Measurements from ENCODE around the gene GSTT2B. TPM values are rescaled to one million over a fixed set of nuclear protein-coding genes. Genes with fewer than 3 reads are reported as not detected.
"Not testable (repeated sequence)": the region's sequence is repeated elsewhere in the genome, so short reads cannot be mapped to it uniquely, and the experiment has no call there.

Gene GSTT2B
- total RNA-seq, 1 donor from 2014 or later, result not detected

GRCh38 chr22:23925020-23925606 lies 35.9 kb downstream of the GSTT2B start:
- Mint-ChIP-seq H3K27ac (no peak overlapping the region), H3K4me3 (no peak overlapping the region), H3K36me3 (peaks cover 55% of the 10 kb centered on the region), H3K9me3 (peaks cover 2% of the 10 kb centered on the region), H3K4me1 (no peaks in the 10 kb centered on the region), H3K27me3 (ENCODE audit: insufficient read depth, low read depth) (peaks cover 3% of the 10 kb centered on the region)
- Histone ChIP-seq H4K20me1 (ENCODE audit: low read depth) (no peaks in the 10 kb centered on the region), H3K9me3 (ENCODE audit: low read depth) (no peaks in the 10 kb centered on the region), H3K36me3 (no peaks in the 10 kb centered on the region), H3K4me1 (no peaks in the 10 kb centered on the region), H2AFZ (replicated peaks) (no peak overlapping the region), H3K4me3 (no peak overlapping the region), H3K27ac (no peak overlapping the region), H3K27me3 (no peaks in the 10 kb centered on the region), H3K4me2 (no peak overlapping the region), H3F3A (ENCODE audit: low read depth) (no peaks in the 10 kb centered on the region), H3K9ac (no peak overlapping the region), H3K79me2 (ENCODE audit: low read depth) (no peaks in the 10 kb centered on the region)
- TF ChIP-seq EZH2 (IDR thresholded peaks at IDR 0.05) (no peak), EZH2phosphoT487 (IDR thresholded peaks at IDR 0.05) (no peak), CTCF (IDR thresholded peaks at IDR 0.05) (no peak)
- no peak for DNase-seq (ENCODE audit: low spot score)

DNA sequence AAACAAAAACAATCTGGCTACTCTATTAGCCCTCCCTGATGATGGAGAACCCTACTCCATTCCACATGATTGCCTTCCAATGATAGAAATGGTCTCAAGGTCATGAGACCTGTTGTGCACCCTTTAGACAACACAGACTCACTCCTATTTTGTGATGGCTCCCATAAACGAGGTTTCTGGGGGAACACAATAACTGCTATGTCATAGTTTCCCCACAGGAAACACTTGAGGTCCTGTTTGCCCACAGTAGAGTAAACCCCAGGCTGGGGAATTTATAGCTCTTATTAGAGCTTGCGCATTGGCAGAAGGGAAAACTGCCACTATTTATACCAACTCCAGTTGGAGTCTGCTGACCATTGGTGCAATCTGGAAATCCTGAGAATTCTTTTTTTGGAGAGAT lies 38.1 kb downstream of the GSTT2B start:
- H3K27me3 Mint-ChIP-seq (ENCODE audit: insufficient read depth, low read depth), result peaks cover 3% of the 10 kb centered on the region
- Histone ChIP-seq H3K79me2 (ENCODE audit: low read depth) (no peaks in the 10 kb centered on the region), H4K20me1 (ENCODE audit: low read depth) (no peaks in the 10 kb centered on the region), H3K36me3 (no peaks in the 10 kb centered on the region), H3F3A (ENCODE audit: low read depth) (no peaks in the 10 kb centered on the region), H3K9me3 (ENCODE audit: low read depth) (no peaks in the 10 kb centered on the region), H2AFZ (replicated peaks) (no peak overlapping the region), H3K4me1 (no peaks in the 10 kb centered on the region), H3K27ac (no peak overlapping the region), H3K4me3 (no peak overlapping the region), H3K4me2 (no peak overlapping the region), H3K27me3 (no peaks in the 10 kb centered on the region), H3K9ac (no peak overlapping the region)
- H3K36me3 Mint-ChIP-seq, result peaks cover 46% of the 10 kb centered on the region
- no peak overlapping the region for H3K27ac Mint-ChIP-seq
- no peak for TF ChIP-seq CTCF (IDR thresholded peaks at IDR 0.05)
- TF ChIP-seq EZH2phosphoT487 (IDR thresholded peaks at IDR 0.05), result no peak
- no peak for TF ChIP-seq EZH2 (IDR thresholded peaks at IDR 0.05)
- H3K4me3 Mint-ChIP-seq, result no peak overlapping the region
- DNase-seq (ENCODE audit: low spot score), result no peak
- H3K9me3 Mint-ChIP-seq, result no peaks in the 10 kb centered on the region
- peaks cover 4% of the 10 kb centered on the region for H3K4me1 Mint-ChIP-seq

GRCh38 chr22:23921586-23922201 lies 39.3 kb downstream of the GSTT2B start:
- H3K4me3 Mint-ChIP-seq; H4K20me1 ChIP-seq (ENCODE audit: low read depth); H3F3A ChIP-seq (ENCODE audit: low read depth); H3K9me3 Mint-ChIP-seq; H3K4me3 ChIP-seq; H3K4me1 ChIP-seq; H3K9ac ChIP-seq; H3K27ac ChIP-seq; H2AFZ ChIP-seq (replicated peaks); H3K9me3 ChIP-seq (ENCODE audit: low read depth); H3K27me3 ChIP-seq; DNase-seq (ENCODE audit: low spot score); H3K4me2 ChIP-seq; H3K79me2 ChIP-seq (ENCODE audit: low read depth); H3K4me1 Mint-ChIP-seq; H3K27me3 Mint-ChIP-seq (ENCODE audit: insufficient read depth, low read depth); H3K27ac Mint-ChIP-seq; H3K36me3 ChIP-seq: not testable (repeated sequence)
- H3K36me3 Mint-ChIP-seq, result peaks cover 37% of the 10 kb centered on the region

- not testable (repeated sequence) for H3K27ac Mint-ChIP-seq
Measured at GRCh38 chr22:23920267-23920611, 40.8 kb downstream of the GSTT2B start.

More at GRCh38 chr22:23920267-23920611, 40.8 kb downstream of the GSTT2B start:
- H3K4me1 Mint-ChIP-seq; H3K4me2 ChIP-seq; H3K4me1 ChIP-seq; H3K9me3 ChIP-seq (ENCODE audit: low read depth); DNase-seq (ENCODE audit: low spot score); H3K4me3 Mint-ChIP-seq; H2AFZ ChIP-seq (replicated peaks); H3K9ac ChIP-seq; H3K27ac ChIP-seq; H3K27me3 Mint-ChIP-seq (ENCODE audit: insufficient read depth, low read depth); H3K9me3 Mint-ChIP-seq; H3K36me3 ChIP-seq; H3K27me3 ChIP-seq; H4K20me1 ChIP-seq (ENCODE audit: low read depth); H3F3A ChIP-seq (ENCODE audit: low read depth); H3K4me3 ChIP-seq; H3K79me2 ChIP-seq (ENCODE audit: low read depth): not testable (repeated sequence)
- peaks cover 28% of the 10 kb centered on the region for H3K36me3 Mint-ChIP-seq
